Ishikawa (cell line): ENCODE results near the gene TRH.

Experiments
- CEBPB ChIP-seq: IDR thresholded peaks from 2 replicates; pipeline ENCODE4 v1.6.1; 2012
- CREB1 ChIP-seq: IDR thresholded peaks from 2 replicates; pipeline ENCODE4 v1.6.1; 2012; ENCODE audit warnings: low read depth
- EGR1 ChIP-seq: IDR thresholded peaks from 2 replicates; pipeline ENCODE4 v1.6.1; 2012
- EP300 ChIP-seq: IDR thresholded peaks from 2 replicates; pipeline ENCODE4 v1.6.1; 2012; ENCODE audit warnings: borderline replicate concordance
- MAX ChIP-seq: IDR thresholded peaks from 2 replicates; pipeline ENCODE4 v1.6.1; 2012
- NFIC ChIP-seq: IDR thresholded peaks from 2 replicates; pipeline ENCODE4 v1.6.1; 2012
- RAD21 ChIP-seq: IDR thresholded peaks from 2 replicates; pipeline ENCODE4 v1.6.1; 2012; ENCODE audit warnings: low read depth
- REST ChIP-seq: IDR thresholded peaks from 2 replicates; pipeline ENCODE4 v1.6.1; 2012; ENCODE audit warnings: low read depth, mild to moderate bottlenecking
- TAF1 ChIP-seq: IDR thresholded peaks from 2 replicates; pipeline ENCODE4 v1.6.1; 2012; ENCODE audit warnings: low read depth, mild to moderate bottlenecking
- TCF12 ChIP-seq: IDR thresholded peaks from 2 replicates; pipeline ENCODE4 v1.6.1; 2012; ENCODE audit warnings: low read depth
- TEAD4 ChIP-seq: IDR thresholded peaks from 2 replicates; pipeline ENCODE4 v1.6.1; 2012
- USF1 ChIP-seq: IDR thresholded peaks from 2 replicates; pipeline ENCODE4 v1.6.1; 2012
- YY1 ChIP-seq: IDR thresholded peaks from 2 replicates; pipeline ENCODE4 v1.6.1; 2012; ENCODE audit warnings: low read depth
- ZBTB7A ChIP-seq: IDR thresholded peaks from 2 replicates; pipeline ENCODE4 v1.6.1; 2012; ENCODE audit warnings: low read depth

Gene TRH

GRCh38 chr3:129936757-129937156 lies 37.8 kb upstream of the TRH start:
- TF ChIP-seq USF1 (peak; percentile 48), EGR1 (no peak), REST (no peak)

- no peak for TF ChIP-seq USF1
- no peak for TF ChIP-seq RAD21
- TF ChIP-seq REST = no peak
- no peak for TF ChIP-seq EGR1
- no peak for TF ChIP-seq NFIC
- no peak for TF ChIP-seq CEBPB
- TF ChIP-seq TCF12 = no peak
- TF ChIP-seq MAX = no peak
Observed at GRCh38 chr3:129937717-129938116, 36.8 kb upstream of the TRH start.

- TF ChIP-seq REST (no peak), YY1 (no peak), USF1 (no peak), ZBTB7A (no peak), CREB1 (no peak), CEBPB (no peak), TEAD4 (no peak), MAX (no peak), RAD21 (no peak), EP300 (no peak), TCF12 (no peak)
Observed at GRCh38 chr3:129938140-129938930, 36.2 kb upstream of the TRH start.

- no peak for TF ChIP-seq CREB1
- TF ChIP-seq USF1 = no peak
- no peak for TF ChIP-seq MAX
- TF ChIP-seq RAD21 = no peak
- TF ChIP-seq TEAD4 = no peak
- TF ChIP-seq YY1 = no peak
- TF ChIP-seq TAF1 = no peak
Observed at GRCh38 chr3:129940086-129940485, 34.4 kb upstream of the TRH start.
